Measurements from ENCODE around the gene MMP7.

DNA sequence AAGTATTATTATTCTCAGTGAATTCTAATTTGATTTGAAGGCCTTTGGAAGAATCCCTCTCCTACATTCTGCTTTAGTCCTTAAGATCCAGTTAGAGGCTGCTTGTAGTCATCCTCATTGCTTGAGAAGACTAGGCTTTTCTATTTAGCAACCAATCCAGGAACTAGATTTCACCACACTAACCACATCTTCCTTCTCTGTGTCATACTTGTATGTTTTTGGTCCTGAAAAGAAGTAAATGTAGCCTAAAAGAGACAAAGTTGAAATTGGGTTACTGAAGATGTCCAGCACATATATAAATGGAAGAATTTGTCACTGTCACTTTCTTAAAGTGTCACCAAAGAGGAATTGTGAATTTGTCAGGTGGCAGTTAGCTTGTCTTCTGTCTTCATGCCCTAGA lies 46.6 kb upstream of the MMP7 start:
- TF ChIP-seq, protein P1, sequence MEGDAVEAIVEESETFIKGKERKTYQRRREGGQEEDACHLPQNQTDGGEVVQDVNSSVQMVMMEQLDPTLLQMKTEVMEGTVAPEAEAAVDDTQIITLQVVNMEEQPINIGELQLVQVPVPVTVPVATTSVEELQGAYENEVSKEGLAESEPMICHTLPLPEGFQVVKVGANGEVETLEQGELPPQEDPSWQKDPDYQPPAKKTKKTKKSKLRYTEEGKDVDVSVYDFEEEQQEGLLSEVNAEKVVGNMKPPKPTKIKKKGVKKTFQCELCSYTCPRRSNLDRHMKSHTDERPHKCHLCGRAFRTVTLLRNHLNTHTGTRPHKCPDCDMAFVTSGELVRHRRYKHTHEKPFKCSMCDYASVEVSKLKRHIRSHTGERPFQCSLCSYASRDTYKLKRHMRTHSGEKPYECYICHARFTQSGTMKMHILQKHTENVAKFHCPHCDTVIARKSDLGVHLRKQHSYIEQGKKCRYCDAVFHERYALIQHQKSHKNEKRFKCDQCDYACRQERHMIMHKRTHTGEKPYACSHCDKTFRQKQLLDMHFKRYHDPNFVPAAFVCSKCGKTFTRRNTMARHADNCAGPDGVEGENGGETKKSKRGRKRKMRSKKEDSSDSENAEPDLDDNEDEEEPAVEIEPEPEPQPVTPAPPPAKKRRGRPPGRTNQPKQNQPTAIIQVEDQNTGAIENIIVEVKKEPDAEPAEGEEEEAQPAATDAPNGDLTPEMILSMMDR (IDR thresholded peaks at IDR 0.05; ENCODE audit: low read depth, low read length, poor library complexity, severe bottlenecking), result no peak
- no peak for TF ChIP-seq EZH2phosphoT487 (IDR thresholded peaks at IDR 0.05; ENCODE audit: borderline replicate concordance, low read length)

Data from DOHH2 (cell line).